Hepatic stellate cell (primary cell): Measurements from ENCODE around the gene PLA2G2D.
"Not testable (repeated sequence)": the region's sequence is repeated elsewhere in the genome, so short reads cannot be mapped to it uniquely, and the experiment has no call there.

Experiments
- DNase-seq: peaks from one replicate; pipeline ENCODE4 v3.0.0; 2011; ENCODE audit warnings: low spot score

PLA2G2D gene

GRCh38 chr1:20142001-20142710 is 22.8 kb upstream of the PLA2G2D start:
- DNase-seq: no peak

GRCh38 chr1:20141466-20141865 is 22.1 kb upstream of the PLA2G2D start:
- no peak for DNase-seq

GRCh38 chr1:20141001-20141400 is 21.7 kb upstream of the PLA2G2D start:
- DNase-seq: no peak

GRCh38 chr1:20139776-20140612 is 20.7 kb upstream of the PLA2G2D start:
- DNase-seq: no peak

- no peak for DNase-seq
Observed at GRCh38 chr1:20138961-20139550, 19.7 kb upstream of the PLA2G2D start, which contains the start of gene PLA2G2F. PLA2G2F (plus strand) TSS chr1:20139323; CDS start chr1:20139428, 105 bp downstream.

- DNase-seq: no peak
Observed at GRCh38 chr1:20138346-20138745, 19.0 kb upstream of the PLA2G2D start.

- DNase-seq: no peak
Observed at GRCh38 chr1:20137604-20138003, 18.3 kb upstream of the PLA2G2D start.

GRCh38 chr1:20137055-20137454 is 17.7 kb upstream of the PLA2G2D start:
- no peak for DNase-seq

GRCh38 chr1:20136249-20136648 is 16.9 kb upstream of the PLA2G2D start:
- DNase-seq: no peak

- no peak for DNase-seq
Observed at GRCh38 chr1:20134995-20135394, 15.7 kb upstream of the PLA2G2D start.

GRCh38 chr1:20130518-20130917 is 11.2 kb upstream of the PLA2G2D start:
- not testable (repeated sequence) for DNase-seq

GRCh38 chr1:20126806-20127440 is 7.6 kb upstream of the PLA2G2D start:
- DNase-seq: no peak

- no peak for DNase-seq
Observed at GRCh38 chr1:20126041-20126805, 6.9 kb upstream of the PLA2G2D start.

- DNase-seq: no peak
Observed at GRCh38 chr1:20125100-20125499, 5.8 kb upstream of the PLA2G2D start.

GRCh38 chr1:20124456-20125057 is 5.2 kb upstream of the PLA2G2D start:
- no peak for DNase-seq

GRCh38 chr1:20123722-20124455 is 4.6 kb upstream of the PLA2G2D start:
- DNase-seq: no peak

GRCh38 chr1:20120796-20121195 is 1.5 kb upstream of the PLA2G2D start:
- no peak for DNase-seq

- no peak for DNase-seq
Observed at GRCh38 chr1:20117236-20117635, 2.1 kb downstream of the PLA2G2D start.

- DNase-seq: no peak
Observed at GRCh38 chr1:20115916-20116315, 3.4 kb downstream of the PLA2G2D start.

GRCh38 chr1:20115479-20115878 is 3.9 kb downstream of the PLA2G2D start:
- no peak for DNase-seq
